GM18868 (cell line): ENCODE results near the gene LMAN1L.
A peak's percentile ranks its signal among the peaks of the same experiment; 100 is the strongest.
"Not testable (repeated sequence)": the region's sequence is repeated elsewhere in the genome, so short reads cannot be mapped to it uniquely, and the experiment has no call there.

Source experiments
- ATAC-seq: cut with Tn5 transposase; IDR thresholded peaks from one replicate; pipeline ENCODE4 v1.9.1; 2021; ENCODE audit warnings: mild to moderate bottlenecking, moderate library complexity; ENCODE audit not compliant: unreplicated experiment

The LMAN1L gene

GRCh38 chr15:74781431-74782258, 31.0 kb upstream of the LMAN1L start, which contains the start of gene CSK:
Gene CSK, plus strand, starts transcription at chr15:74782080. Its CDS starts 16,218 bp downstream, at chr15:74798298.
- ATAC-seq = no peak

- ATAC-seq = no peak
Measured at GRCh38 chr15:74782259-74783071, 30.2 kb upstream of the LMAN1L start.

DNA sequence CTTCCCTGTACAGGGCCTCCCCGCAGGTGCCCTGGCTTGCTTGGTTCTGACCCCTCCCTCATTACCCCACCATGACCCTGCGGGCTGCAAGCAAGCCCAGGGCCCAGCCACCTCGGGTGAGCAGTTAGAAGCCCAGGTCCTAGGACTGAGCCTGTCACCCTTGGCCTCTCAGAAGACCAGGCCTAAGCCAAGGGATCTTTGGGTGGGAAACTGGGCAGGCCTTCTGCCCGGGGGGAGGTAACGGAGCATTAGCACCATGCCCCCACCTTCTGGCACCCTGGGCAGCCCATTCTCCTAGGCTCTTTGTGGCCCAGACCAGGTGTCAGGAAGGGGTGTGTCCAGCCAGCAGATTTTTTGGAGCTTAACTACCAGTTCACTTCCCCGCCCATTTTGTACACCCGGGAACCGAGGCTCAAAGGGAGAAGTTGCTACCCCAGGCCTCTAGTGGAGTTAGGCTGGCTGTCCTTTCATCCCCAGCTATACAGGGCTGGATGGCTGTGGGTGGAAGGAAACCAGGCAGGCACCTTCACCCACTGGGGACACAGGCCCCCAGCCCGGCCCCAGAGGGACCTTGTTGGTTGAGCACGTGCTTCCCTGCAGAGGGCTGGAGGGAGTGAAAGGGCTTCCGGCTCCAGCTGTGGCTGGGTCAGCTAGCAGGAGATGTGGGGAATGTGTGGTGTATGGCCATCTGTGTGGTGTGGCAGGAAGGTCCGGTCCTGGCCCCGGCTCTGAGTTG, 29.4 kb upstream of the LMAN1L start:
- ATAC-seq = no peak

GRCh38 chr15:74783808-74784175, 28.8 kb upstream of the LMAN1L start:
- no peak for ATAC-seq

DNA sequence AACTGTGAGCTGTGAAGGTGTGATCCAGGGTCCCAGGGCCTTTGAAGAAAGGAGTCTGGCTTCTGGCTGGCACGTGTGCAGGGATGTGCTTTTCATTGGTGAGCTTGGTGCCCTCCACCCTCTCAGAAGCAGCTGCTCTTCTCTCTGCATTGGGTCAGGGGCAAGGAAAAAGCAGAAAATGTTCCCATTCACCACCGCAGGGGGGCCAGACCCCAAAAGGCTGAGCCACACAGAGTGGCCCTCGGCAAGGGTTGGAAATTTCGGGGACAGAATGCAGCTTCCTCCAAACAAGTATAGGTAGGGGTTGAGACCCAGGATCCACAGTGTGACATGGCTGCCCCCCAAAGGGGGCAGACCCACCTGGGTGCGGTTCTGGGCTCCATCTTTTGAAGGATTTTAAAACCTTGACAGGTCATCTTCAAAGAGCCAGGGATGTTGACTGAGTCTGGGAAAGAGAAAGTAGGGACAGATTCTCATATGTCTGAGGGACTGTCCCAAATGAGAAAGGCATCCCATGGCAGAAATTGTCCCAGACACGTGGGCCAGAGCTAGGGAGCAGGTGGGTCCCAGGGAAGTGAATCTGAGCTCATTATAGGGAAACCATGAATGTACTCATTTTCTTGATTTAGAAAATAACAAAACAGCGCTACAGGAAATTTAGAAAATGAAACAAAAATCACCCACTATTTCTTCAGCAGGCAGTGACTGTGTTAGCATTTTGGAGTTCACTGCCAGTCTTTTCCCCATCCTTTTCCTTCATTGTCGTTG, 28.0 kb upstream of the LMAN1L start:
- no peak for ATAC-seq

DNA sequence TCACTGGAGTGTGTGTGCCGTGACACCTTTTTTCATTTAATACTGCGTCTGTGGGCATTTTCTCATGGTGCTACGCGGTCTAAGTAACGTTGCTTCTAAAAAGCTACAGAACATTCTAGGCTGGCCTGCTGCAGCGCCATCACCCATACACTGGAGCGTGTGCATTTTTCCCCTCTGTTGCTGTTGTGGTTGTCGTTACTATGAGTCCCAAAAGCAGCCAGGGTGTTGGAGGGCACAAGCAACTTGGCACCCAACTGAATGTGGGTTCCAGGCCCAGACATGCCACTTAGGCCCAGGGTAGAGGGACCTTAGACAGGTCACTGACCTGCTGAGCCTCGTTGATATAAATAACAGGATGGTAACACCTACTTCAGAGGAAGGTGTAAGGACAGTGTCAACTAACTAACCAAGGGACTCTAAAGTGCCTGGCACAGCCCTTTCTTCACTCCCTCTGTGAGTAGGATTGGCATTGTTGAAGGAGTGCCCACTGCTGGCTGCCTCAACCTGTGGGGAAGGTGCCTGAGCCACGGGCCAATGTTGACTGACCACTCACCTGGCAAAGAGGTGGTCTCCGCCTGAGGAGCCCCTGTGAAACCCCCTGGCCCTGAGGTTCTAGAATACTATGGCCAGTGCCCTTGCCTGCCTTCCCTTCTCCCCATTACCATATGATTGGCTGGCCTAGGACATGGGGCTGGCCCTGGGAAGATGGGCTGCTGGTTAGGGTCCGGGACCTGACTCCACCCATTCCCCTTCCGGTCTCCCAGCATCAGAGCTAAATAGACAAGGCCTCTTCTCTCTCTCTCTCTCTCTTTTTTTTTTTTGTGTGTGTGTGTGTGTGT, 27.2 kb upstream of the LMAN1L start:
- no peak for ATAC-seq

- ATAC-seq = not testable (repeated sequence)
Measured at GRCh38 chr15:74786081-74786480, 26.6 kb upstream of the LMAN1L start.

DNA sequence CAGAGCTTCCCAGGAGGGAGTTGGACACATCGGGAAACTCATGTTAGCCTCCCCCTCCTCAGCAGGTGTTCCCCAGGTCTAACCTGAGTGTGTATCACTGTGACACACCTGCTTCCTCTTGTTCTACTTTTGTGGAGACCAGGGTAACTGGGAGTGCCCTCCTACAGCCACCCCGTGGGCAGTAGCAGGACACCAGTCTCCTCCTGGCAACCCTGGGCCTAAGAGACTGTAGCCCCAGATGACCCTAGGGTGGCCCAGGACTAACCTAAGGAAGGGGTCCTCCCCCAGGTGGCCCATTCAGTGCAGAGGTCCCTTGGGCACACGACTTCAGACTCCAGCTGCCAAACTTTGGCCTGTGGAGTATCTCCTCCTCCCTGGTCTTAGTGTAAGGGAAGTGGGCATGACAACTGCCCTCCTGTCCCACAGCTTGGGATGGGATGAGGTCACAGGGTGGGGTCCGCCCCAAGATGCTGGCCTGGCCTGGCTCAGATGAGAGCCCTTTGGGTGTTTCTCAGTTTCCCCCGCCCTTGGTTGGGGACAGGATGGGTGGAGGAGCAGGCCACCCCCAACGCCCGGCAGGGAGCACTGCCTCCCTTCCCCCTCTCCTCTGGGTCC, 26.0 kb upstream of the LMAN1L start:
- no peak for ATAC-seq

DNA sequence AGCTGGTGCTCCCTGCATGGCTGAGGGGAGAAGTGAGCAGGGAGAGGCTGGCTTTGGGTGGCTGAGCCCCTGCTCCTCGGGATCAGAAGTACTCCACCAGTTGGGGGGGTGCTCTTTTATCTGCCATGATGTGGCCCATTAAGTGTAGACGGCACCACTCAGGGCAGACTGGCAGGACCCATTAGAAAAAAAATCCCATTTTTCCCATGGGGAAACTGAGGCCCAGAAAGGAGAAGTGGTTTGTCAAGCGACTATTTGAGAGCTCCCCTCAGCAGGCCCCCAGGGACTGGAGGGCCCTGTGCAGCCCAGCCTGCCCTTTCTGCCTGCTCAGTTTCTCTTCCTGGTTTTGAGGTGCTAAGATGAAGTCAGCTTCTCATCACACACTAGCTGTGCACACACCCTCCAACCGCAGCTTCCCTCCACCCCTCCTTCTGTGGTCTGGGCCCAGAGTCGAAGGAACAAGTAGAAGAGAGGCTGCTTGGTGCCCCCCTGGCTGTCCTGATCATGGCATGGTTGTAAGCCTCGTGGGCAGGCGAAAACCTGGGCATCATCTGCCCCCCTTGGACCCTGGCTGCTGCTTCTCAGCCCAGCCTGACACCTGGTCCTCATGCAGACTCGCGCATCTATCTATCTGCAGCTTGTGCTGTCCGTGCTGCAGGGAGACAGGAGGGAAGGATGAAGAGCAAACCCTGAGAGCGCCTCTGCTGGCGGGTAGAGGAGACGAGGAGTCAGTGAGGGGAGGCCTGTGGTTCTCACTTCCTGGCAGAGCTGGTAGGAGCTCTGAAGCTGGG, 25.2 kb upstream of the LMAN1L start:
- peak; percentile 47 for ATAC-seq

DNA sequence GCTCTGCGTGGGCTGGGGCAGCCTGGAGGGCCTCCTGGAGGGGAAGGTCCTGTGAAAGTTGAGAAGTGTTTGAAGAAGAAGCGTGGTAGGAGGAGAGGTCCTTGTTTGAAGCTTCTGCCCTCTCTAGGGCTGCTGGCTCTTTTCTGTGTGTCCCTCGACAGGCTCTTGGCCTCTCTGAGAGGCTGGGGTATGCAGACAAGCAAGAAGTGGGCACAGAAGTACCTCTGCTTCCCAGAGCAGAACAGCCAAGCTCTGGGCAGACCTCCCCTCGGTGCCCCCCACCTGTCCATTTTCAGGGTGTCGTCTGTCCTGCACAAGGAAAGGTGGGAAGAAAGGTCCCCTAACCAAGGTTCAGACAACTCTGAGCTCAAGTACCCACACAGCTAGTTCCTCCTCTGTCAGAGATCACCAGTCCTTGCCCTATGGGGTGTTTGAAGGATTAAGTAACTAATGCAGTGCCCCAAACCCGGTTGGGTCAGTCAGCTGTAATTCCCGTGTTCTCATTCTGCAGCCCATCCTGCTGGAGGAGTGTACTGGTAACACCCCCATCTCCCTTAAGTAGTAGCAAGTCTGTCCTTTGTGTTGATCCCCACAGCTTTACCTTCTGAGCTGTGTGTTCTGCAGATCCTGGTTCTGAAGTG, 24.5 kb upstream of the LMAN1L start:
- no peak for ATAC-seq

DNA sequence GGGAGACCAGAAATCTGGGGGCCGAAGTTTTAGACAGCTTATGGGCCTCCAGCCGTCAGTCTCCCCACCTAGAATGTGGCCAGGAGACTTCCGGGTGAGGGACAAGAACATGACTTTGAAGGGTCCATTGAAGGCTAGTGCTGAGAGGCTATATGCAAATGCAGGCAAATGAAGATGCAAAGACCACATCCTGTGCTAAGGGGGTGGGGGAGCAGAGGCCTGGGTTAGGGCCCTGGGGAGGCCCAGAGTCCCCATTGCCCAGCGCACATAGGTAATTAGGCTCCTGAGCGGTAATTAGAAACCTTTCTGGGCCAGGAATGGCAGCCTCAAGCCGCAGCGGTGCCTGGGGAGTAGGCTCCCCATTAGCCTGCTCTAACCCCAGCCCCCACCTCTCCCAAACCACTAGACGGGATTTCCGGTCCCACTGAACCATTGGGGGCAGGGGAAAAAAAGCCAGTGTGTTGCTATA, 23.9 kb upstream of the LMAN1L start:
- ATAC-seq = no peak

- ATAC-seq = no peak
Measured at GRCh38 chr15:74789171-74789631, 23.4 kb upstream of the LMAN1L start.

DNA sequence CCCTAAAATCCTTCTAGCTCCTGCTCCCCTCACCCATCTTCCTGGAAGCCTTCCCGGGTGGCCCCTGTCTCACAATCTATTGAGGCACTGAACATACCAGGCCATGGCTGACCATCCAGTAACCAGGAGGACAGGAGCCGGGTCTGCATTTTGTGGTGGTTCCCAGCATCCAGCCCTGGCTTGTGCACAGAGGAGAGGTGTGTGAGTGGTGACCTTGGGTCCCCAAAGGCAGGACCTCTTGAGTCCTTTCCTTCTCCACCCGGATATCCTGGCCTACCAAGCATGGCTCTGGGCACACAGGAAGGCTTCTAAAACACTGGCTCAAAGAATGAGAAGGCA, 22.9 kb upstream of the LMAN1L start:
- no peak for ATAC-seq

- no peak for ATAC-seq
Measured at GRCh38 chr15:74790080-74790916, 22.3 kb upstream of the LMAN1L start.

DNA sequence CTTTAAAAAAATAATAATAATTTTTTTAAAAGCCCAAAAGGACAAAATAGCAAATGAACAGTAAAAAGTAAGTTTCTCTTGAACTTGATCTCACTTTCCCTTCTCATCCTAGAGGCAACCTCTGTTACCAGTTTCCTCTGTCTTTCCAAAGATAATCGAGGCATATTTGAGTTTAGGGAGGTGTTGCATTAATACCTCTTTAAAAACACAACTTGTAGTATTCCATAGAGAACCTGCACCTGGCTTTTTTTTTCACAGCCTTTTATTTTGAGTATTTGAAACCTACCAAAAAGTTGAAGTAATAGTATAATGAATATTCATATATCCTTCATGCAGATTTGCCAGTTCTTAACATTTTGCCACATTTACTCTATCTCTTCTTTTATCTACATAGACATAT, 21.6 kb upstream of the LMAN1L start:
- ATAC-seq = no peak

DNA sequence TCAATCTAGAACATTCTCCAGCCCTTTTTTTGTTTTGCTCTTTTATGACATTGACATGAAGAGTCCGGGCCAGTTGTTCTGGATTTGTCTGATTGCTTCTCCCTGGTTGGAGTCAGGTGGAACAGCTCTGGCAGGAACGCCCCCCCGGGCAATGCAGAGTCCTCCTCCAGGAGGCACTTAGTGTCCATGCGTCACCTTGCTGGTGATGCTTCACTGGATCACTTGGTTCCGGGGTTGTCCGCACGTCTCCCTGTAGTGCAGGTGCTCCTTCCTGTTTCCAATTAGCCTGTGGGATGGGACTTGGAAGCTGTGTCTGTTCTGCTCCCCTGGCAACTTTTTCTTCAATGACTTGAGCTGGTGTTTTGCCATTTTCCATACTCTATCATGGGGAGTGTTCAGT, 21.0 kb upstream of the LMAN1L start:
- ATAC-seq = no peak
